Measurements from ENCODE around the gene RSPH6A. TPM values are rescaled to one million over a fixed set of nuclear protein-coding genes. Genes with fewer than 3 reads are reported as not detected.

The RSPH6A gene
- total RNA-seq, 4 donors from 2014 or later, result 0.30 TPM; not detected in 3

GRCh38 chr19:45825263-45825605 lies 10.1 kb upstream of the RSPH6A start:
- no peak overlapping the region for H3K4me3 ChIP-seq
- H3K36me3 ChIP-seq, result peaks cover 4 to 98% (median 37%) of the 10 kb centered on the region in 3 donors
- no peaks in the 10 kb centered on the region for H3K9me3 ChIP-seq
- 89 to 96% methylated on average over 4 to 7 of the region's 8 CpGs for WGBS, 2 donors
- no peaks in the 10 kb centered on the region for H3K27me3 ChIP-seq
- TF ChIP-seq POLR2A (IDR thresholded peaks at IDR 0.05), result no peak
- no peak for TF ChIP-seq EP300 (IDR thresholded peaks at IDR 0.05)
- H3K4me1 ChIP-seq, result no peaks in the 10 kb centered on the region
- H3K27ac ChIP-seq, result no peak overlapping the region
- DNase-seq (ENCODE audit: low spot score in 2 of 2), result no peak

- no peaks in the 10 kb centered on the region for H3K4me1 ChIP-seq
- DNase-seq (ENCODE audit: low spot score in 2 of 2), result no peak
- no peak overlapping the region for H3K27ac ChIP-seq
- H3K9me3 ChIP-seq, result no peaks in the 10 kb centered on the region
- no peaks in the 10 kb centered on the region for H3K27me3 ChIP-seq
- WGBS, 2 donors, result 86 to 90% methylated on average over 24 to 26 of the region's 26 CpGs
- H3K36me3 ChIP-seq, result peaks cover 4 to 98% (median 37%) of the 10 kb centered on the region in 3 donors
- no peak overlapping the region for H3K4me3 ChIP-seq
- TF ChIP-seq EP300 (IDR thresholded peaks at IDR 0.05) (no peak), POLR2A (IDR thresholded peaks at IDR 0.05) (no peak)
- TF ChIP-seq, protein P1, sequence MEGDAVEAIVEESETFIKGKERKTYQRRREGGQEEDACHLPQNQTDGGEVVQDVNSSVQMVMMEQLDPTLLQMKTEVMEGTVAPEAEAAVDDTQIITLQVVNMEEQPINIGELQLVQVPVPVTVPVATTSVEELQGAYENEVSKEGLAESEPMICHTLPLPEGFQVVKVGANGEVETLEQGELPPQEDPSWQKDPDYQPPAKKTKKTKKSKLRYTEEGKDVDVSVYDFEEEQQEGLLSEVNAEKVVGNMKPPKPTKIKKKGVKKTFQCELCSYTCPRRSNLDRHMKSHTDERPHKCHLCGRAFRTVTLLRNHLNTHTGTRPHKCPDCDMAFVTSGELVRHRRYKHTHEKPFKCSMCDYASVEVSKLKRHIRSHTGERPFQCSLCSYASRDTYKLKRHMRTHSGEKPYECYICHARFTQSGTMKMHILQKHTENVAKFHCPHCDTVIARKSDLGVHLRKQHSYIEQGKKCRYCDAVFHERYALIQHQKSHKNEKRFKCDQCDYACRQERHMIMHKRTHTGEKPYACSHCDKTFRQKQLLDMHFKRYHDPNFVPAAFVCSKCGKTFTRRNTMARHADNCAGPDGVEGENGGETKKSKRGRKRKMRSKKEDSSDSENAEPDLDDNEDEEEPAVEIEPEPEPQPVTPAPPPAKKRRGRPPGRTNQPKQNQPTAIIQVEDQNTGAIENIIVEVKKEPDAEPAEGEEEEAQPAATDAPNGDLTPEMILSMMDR (IDR thresholded peaks at IDR 0.05), result no peak
These were observed 9.6 kb upstream of the RSPH6A start for GRCh38 chr19:45824531-45825262.

DNA sequence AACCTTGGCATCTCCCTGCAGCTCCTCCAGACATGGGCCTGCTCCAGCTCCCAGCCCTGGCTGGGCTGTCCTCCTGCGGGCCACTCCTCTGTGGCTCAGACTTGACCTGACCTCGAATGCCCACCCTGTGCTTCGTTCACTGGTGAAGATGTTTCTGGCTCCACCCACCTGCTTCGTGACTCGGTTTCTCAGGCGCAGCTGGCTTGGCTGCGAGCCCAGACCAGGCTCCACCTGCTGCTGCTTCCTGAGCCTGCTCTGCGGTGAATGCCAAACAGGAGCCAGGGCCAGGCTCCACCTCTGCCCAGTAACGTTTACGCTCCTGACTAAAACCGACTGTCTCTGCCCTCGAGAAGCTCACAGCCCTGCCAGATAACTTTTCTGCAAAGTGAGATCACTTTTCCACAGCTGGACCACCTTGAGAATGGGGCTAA lies 8.9 kb upstream of the RSPH6A start:
- Histone ChIP-seq H3K4me3 (no peak overlapping the region), H3K27me3 (no peaks in the 10 kb centered on the region), H3K4me1 (no peaks in the 10 kb centered on the region), H3K9me3 (no peaks in the 10 kb centered on the region), H3K27ac (no peak overlapping the region), H3K36me3 (peaks cover 4 to 98% (median 34%) of the 10 kb centered on the region in 3 donors)
- 56 to 61% methylated on average over 7 to 12 of the region's 12 CpGs for WGBS, 2 donors
- no peak for DNase-seq (ENCODE audit: low spot score in 2 of 2)
- TF ChIP-seq POLR2A (IDR thresholded peaks at IDR 0.05), result no peak
- TF ChIP-seq, protein P1 (IDR thresholded peaks at IDR 0.05), result no peak

GRCh38 chr19:45823182-45823581 lies 8.1 kb upstream of the RSPH6A start:
- H3K27me3 ChIP-seq, result no peaks in the 10 kb centered on the region
- H3K4me1 ChIP-seq, result no peaks in the 10 kb centered on the region
- no peaks in the 10 kb centered on the region for H3K9me3 ChIP-seq
- no peak for DNase-seq (ENCODE audit: low spot score in 2 of 2)
- no peak overlapping the region for H3K27ac ChIP-seq
- no peak overlapping the region for H3K4me3 ChIP-seq
- TF ChIP-seq, protein P1 (IDR thresholded peaks at IDR 0.05), result no peak
- TF ChIP-seq EP300 (IDR thresholded peaks at IDR 0.05), result no peak
- H3K36me3 ChIP-seq, result peaks cover 4 to 98% (median 26%) of the 10 kb centered on the region in 3 donors
- WGBS, 2 donors, result 96 to 97% methylated on average over 7 to 9 of the region's 12 CpGs

- no peak for DNase-seq (ENCODE audit: low spot score in 2 of 2)
- H3K4me1 ChIP-seq, result no peaks in the 10 kb centered on the region
- TF ChIP-seq EP300 (IDR thresholded peaks at IDR 0.05) (no peak), POLR2A (IDR thresholded peaks at IDR 0.05) (no peak)
- TF ChIP-seq, protein P1 (IDR thresholded peaks at IDR 0.05), result no peak
- no peak overlapping the region for H3K4me3 ChIP-seq
- H3K36me3 ChIP-seq, result peaks cover 4 to 98% (median 24%) of the 10 kb centered on the region in 3 donors
- 91 to 100% methylated on average over 3 to 5 of the region's 5 CpGs for WGBS, 2 donors
- H3K27me3 ChIP-seq, result no peaks in the 10 kb centered on the region
- H3K9me3 ChIP-seq, result no peaks in the 10 kb centered on the region
- H3K27ac ChIP-seq, result no peak overlapping the region
These were observed 7.6 kb upstream of the RSPH6A start for GRCh38 chr19:45822716-45823115.
